Stimulated activated naive CD4-positive, alpha-beta T cell (primary cell): ENCODE data around the gene DBX1.
"Not testable (repeated sequence)": the region's sequence is repeated elsewhere in the genome, so short reads cannot be mapped to it uniquely, and the experiment has no call there.

Experiments used
- DNase-seq, 6 experiments: peaks; one replicate each; lab custom pipeline; 2025; lab: John Stamatoyannopoulos, UW

DBX1 gene

GRCh38 chr11:20160425-20161229 is at the start of gene DBX1:
Gene DBX1 (minus strand): TSS chr11:20160475. CDS start chr11:20160324, 151 bp downstream.
- peak in 2 of 6 experiments; percentile 4 to 22 for DNase-seq

- no peak for DNase-seq
These were observed 48.4 kb upstream of the DBX1 start for GRCh38 chr11:20208622-20209111.

DNA sequence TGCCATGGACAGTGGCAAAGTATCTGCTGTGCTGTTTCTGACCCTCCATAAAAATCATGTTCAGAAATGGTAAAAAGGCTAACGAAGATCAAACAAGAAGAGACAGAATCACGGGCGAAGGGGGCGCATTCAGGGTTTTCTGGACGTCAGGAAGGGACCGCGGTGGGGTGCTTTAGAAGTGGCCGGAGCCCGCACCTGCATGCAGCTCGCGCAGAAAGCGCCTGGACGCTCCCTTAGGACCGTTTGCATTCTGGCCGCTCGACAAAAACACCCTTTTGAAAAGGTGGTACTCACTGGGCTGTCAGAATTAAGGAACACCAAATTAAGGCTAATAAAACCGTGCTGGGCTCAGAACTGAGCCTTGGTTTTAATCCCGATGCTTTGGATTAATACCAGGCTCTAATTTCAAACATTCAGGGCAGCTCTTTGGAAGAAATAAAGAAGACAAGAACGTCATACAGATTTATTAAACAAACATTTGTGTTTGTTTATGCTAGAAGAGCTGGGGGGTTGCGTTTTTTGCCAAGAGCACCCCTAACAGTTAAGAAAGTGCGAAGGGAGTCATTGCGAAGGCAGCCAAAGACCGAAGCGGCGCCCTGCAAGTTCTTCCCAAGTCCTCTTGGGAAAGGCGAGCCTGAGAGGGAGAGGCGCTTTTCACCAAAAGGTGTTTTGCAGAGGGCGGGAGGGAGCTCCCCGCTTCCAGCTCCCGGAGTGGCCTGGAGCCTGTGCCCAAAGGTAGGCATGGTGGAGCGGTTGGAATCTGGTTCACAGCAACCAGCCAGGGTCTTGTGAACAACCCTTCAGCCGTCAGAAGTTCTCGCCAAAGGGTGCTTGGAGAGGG is 47.7 kb upstream of the DBX1 start:
- DNase-seq, result no peak

GRCh38 chr11:20205807-20206206 is 45.5 kb upstream of the DBX1 start:
- no peak for DNase-seq

DNA sequence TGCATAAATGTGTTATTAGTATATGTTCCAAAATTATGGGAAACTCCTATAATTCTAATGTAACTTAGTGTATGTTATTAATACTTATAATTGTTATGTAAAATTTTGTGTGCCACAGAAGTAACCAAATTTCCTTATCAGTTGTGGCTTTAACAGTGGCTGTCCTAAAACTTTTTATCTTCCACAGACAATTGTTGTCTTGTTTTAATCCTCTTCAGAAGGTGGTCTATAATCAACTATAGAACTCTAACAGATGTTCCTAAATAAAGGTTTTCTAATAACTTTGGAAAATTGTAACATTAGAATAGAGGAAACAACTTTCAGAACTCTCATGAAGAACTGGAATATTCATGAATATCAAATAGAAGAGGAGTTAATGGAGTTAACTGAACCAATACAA is 44.4 kb upstream of the DBX1 start:
- no peak for DNase-seq

DNA sequence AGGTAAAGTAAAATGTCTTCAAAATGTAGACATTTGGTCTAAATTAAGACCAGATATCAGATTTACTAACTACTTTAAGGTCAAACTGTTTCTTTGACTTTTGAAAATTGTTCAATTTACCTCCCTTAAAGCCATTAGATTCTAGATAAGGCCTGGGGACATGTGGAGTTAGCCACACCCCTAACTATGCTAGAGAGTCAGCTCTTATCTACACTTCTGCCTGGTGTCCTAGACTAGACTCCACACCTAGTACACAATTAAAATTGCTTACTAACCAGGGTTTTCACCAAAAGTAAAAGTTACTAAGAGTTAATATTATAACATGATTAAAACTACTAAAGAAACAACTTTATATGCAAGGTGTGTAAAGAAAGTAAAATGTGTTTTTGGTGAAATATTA is 43.6 kb upstream of the DBX1 start:
- no peak for DNase-seq

GRCh38 chr11:20201231-20201630 is 41.0 kb upstream of the DBX1 start:
- no peak for DNase-seq

DNA sequence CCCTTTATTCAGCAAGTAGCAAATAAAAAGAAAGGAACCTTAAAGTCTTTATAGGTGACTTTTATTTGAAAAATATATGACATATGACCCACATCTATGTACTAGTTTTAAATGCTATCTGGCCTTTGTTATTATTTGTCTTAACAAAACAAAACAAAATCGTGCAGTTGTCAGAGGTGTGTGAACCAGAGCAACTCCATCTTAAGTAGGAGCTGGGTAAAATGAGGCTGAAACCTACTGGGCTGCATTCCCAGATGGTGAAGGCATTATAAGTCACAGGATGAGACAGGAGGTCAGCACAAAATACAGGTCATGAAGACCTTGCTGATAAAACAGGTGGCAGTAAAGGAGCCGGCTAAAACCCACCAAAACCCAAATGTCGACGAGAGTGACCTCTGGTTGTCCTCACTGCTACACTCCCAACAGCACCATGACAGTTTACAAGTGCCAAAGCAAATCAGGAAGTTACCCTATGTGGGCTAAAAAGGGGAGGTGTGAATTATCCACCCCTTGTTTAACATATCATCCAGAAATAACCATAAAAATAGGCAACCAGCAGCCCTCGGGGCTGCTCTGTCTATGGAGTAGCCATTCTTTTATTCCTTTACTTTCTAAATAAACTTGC is 40.2 kb upstream of the DBX1 start:
- not testable (repeated sequence) for DNase-seq

DNA sequence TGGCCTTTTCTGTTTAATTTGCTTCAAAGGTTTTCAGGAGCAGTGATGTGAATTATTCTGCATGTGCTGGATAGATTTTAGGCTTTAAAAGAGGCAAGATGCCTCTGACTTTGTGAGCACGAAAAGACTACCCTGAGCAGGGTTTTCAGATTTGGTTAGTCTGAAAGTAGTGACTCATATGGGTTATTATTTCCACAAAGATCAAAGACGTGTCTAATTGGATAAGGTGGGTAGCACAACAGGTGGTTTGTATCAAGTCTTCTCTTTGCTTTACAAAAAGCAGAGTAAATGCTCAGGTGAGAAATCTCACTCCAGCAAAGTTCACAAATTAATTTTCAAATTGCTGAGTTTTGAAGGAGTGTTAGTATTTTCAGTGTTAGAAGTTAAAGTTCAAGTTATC is 37.6 kb upstream of the DBX1 start:
- DNase-seq, result no peak

DNA sequence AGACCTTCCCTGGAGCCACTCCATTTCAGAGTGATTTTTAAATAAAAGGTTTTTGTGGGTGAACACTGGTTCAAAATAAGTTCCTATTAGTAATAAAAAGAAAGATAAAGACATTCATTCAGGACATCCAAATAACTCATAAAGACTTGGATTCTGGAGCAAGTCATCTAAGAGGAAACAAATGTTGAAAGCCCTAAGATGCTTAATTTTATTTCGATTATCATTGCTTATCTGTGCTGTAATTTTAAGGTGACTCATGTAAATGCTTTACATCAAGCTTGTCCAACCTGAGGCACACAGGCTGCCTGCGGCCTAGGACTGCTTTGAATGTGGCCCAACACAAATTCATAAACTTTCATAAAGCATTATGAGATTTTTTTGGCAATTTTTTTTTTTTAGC is 34.2 kb upstream of the DBX1 start:
- no peak for DNase-seq

DNA sequence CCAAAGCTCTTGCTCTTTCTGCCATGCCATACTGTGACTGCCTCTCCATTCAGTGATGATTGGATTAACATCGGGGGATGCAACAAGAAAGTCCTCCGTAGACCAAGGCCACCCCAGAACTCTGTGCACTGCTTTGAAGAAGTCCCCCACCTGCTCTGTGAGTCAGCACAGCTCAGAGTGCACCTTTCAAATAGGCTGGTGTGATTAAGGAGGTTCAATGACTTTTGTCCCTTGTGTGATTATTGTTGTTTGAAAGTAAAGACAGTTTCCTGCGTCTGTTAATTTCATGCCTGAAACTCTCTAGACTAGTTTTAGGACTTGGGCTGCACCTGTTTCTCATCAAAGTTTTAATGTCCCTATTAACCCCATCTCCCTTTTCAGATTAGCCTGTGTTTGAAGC is 33.0 kb upstream of the DBX1 start:
- no peak for DNase-seq

DNA sequence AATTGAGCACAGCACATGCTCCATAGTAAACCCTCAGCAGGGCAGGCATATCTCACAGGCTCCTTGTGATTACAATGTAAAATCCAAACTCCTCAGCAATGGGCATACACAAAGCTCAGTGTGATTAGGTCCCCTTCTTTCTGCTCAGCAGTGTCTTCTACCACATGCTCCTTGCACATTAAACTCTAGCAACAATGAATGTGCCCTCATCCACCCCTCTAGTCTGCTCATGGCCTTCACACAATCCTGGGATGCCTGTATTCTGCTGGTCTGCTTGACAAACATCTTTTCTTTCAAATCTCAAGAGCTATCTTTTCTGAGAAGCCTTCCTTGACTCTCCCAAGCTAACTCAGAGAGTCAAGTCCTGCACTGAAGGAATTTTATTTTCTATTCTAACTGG is 32.4 kb upstream of the DBX1 start:
- DNase-seq, result no peak

GRCh38 chr11:20192151-20192550 is 31.9 kb upstream of the DBX1 start:
- no peak for DNase-seq

- DNase-seq, result no peak
These were observed 18.7 kb upstream of the DBX1 start for GRCh38 chr11:20178976-20179375.

- DNase-seq, result no peak
These were observed 16.9 kb upstream of the DBX1 start for GRCh38 chr11:20177136-20177535.

GRCh38 chr11:20172721-20173447 is 12.6 kb upstream of the DBX1 start:
- no peak for DNase-seq

GRCh38 chr11:20163783-20164481 is 3.7 kb upstream of the DBX1 start:
- no peak for DNase-seq

DNA sequence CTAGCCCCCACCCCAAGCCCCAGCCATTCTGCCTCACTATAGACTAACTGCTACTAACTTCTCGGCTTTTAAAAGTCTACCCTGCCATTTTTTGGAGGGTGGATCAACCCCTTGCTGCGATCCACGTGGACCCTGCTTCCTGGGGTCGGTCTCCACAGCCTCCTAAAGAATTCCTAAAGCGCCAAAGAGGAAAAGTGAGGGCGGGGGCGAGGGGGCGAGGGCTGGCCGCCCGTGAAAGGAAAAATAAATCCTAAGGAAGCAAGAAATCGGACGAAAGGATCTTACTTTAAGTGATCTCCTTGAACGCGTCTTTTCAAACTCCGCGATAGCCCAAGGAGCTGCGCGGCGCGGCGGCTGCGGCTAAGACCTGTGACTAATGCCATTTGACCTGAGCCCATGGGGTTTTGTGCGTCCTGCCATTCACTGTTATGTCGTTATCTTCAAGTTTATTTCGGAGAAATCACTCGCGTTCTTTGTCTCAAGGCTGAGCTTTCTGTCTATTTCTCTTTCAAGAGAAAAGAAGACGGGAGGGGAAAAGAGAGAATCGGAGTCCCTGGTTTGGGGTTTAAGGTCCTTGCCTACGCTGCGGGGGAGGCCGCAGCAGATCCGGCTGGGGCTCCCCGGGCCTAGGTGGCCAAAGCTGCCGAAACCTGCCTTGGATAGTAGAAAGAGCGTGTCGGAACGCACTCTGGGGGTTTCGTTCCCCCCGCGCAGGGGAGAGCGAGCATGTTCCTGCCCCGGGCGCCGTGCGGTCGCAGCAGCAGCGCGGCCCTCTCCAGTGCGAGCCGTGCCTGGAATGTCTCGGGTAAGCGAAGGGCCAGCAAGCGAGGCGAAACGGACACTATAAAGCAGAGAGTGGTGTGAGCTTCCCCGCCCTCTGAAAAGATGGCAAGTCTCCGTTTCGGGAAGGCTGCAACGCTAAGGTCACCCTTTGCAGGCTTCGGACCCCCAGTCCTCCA is 2.8 kb upstream of the DBX1 start:
- peak in 2 of 6 experiments; percentile 16 to 23 for DNase-seq

GRCh38 chr11:20161923-20162744 is 1.9 kb upstream of the DBX1 start:
- peak in 1 of 6 experiments; percentile 35 for DNase-seq
